Tongue (tissue), 2 donors: ENCODE measurements around the gene MAGEB17. TPM values are rescaled to one million over a fixed set of nuclear protein-coding genes. Genes with fewer than 3 reads are reported as not detected.

Experiments
- DNase-seq: peaks from one replicate; pipeline ENCODE4 v3.0.0-alpha.2; 2015
- total RNA-seq: library from RNA; depleted of rRNA; stranded (reverse); fragments of >200 nt; gene quantifications from one replicate; pipeline ENCODE4 v1.2.3, GENCODE V29; 2014

MAGEB17 gene
- total RNA-seq, 1 donor from 2014 or later: not detected

- DNase-seq: no peak
These were observed 42.8 kb downstream of the MAGEB17 start for GRCh38 chrX:16210061-16210460.

- DNase-seq: no peak
These were observed 44.7 kb downstream of the MAGEB17 start for GRCh38 chrX:16212024-16212423.

GRCh38 chrX:16212436-16212835, 45.2 kb downstream of the MAGEB17 start:
- DNase-seq: no peak

GRCh38 chrX:16213961-16214360, 46.7 kb downstream of the MAGEB17 start:
- DNase-seq: peak; percentile 0

GRCh38 chrX:16215660-16216059, 48.4 kb downstream of the MAGEB17 start:
- no peak for DNase-seq

Other genes starting within 250 kb of the MAGEB17 start
- 1.4 TPM for gene GRPR, start 43.9 kb upstream of the MAGEB17 start, total RNA-seq